Astrocyte (in vitro differentiated cells and primary cell): ENCODE data around the gene BMP7.

Source experiments
- EZH2 ChIP-seq: IDR thresholded peaks from 2 replicates; pipeline ENCODE4 v1.6.1; 2012; ENCODE audit warnings: mild to moderate bottlenecking, low read length, inconsistent platforms; ENCODE audit not compliant: insufficient read depth
- TF ChIP-seq, protein P1 (sequence below): IDR thresholded peaks from 2 replicates; pipeline ENCODE4 v1.5.1; 2011; ENCODE audit warnings: low read depth, mild to moderate bottlenecking, inconsistent platforms, low read length, moderate library complexity; ENCODE audit not compliant: insufficient read depth

DNA sequence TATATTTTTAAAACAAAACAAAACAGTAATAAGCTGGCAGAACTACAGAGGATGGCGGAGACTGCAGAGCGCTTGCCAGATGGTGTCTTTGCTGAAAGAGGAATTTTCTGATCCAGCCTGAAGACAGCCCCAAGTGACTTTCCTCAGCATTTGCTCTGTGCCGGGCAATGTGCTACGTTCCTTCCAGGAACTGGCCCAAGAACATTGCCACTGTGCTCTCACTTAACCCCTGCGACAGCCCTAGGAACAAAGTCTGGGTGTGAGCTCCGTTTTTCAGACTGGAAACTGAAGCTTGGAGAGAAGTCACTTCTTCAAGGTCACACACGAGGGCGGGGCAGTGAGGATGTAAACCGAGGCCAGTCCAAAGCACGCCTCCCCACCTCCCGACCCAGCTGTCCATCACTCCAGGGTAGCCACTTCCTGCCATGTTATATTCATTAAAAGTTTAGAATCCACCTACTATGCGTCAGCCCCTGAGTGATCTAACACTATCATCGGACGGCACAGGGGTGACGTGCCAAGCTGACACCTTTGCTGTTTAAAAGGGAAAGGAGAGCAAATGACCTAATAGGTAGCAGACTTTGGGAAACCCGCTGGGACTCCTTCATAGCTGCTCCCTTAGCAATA, 22.3 kb upstream of the BMP7 start:
- TF ChIP-seq, protein P1, sequence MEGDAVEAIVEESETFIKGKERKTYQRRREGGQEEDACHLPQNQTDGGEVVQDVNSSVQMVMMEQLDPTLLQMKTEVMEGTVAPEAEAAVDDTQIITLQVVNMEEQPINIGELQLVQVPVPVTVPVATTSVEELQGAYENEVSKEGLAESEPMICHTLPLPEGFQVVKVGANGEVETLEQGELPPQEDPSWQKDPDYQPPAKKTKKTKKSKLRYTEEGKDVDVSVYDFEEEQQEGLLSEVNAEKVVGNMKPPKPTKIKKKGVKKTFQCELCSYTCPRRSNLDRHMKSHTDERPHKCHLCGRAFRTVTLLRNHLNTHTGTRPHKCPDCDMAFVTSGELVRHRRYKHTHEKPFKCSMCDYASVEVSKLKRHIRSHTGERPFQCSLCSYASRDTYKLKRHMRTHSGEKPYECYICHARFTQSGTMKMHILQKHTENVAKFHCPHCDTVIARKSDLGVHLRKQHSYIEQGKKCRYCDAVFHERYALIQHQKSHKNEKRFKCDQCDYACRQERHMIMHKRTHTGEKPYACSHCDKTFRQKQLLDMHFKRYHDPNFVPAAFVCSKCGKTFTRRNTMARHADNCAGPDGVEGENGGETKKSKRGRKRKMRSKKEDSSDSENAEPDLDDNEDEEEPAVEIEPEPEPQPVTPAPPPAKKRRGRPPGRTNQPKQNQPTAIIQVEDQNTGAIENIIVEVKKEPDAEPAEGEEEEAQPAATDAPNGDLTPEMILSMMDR: no peak
- no peak for TF ChIP-seq EZH2
